Endothelial cell of umbilical vein (primary cell): ENCODE results near the gene FUT7. TPM values are rescaled to one million over a fixed set of nuclear protein-coding genes. Genes with fewer than 3 reads are reported as not detected.

Source experiments
- BruUV-seq: library from RNA; stranded (reverse); fragments of 400-500 nt; replicated peaks from 2 replicates; lab custom pipeline; 2021; lab: Mats Ljungman, UMichigan
- CTCF ChIA-PET: fragments of 300-600, 350-600 bp; sonication (Branson Sonifier 250); formaldehyde crosslinking; loops from one replicate; lab custom pipeline; 2021; ENCODE audit warnings: antibody characterized with exemption, inconsistent platforms; lab: Charles Lee
- POLR2A ChIA-PET: fragments of 300-600, 350-600 bp; sonication (Branson Sonifier 250); formaldehyde crosslinking; loops from one replicate; lab custom pipeline; 2021; ENCODE audit warnings: antibody characterized with exemption, inconsistent platforms; lab: Charles Lee
- DNase-seq: peaks from one replicate; pipeline ENCODE4 v3.0.0-alpha.2; 2011; ENCODE audit warnings: low read depth, low spot score
- FAIRE-seq: peaks from 2 replicates; lab custom pipeline; 2011; peaks lifted over from hg19 to GRCh38; lab: Jason Lieb, UNC
- H2AFZ ChIP-seq: 2 replicates; pipeline ENCODE4 v1.6.0; 2012; ENCODE audit warnings: low read depth, low read length, control low read depth, inconsistent platforms
- H3K27ac ChIP-seq: 2 replicates; pipeline ENCODE4 v1.5.1; 2011; ENCODE audit warnings: low read depth, mild to moderate bottlenecking, control low read depth, low read length, moderate library complexity; ENCODE audit not compliant: insufficient read depth
- H3K27me3 ChIP-seq, 2 experiments: 2 replicates each; pipeline versions ENCODE4 v1.6.0 to v1.6.1; 2011; ENCODE audit warnings: low read length in 2 of 2, mixed read lengths in 1 of 2; ENCODE audit not compliant: control insufficient read depth in 2 of 2, insufficient read depth in 2 of 2
- H3K36me3 ChIP-seq, 2 experiments: 2 replicates in 1 of 2; 3 replicates in 1 of 2; pipeline ENCODE4 v1.5.1; 2011; ENCODE audit warnings: low read length in 2 of 2, mild to moderate bottlenecking in 1 of 2, moderate library complexity in 1 of 2; ENCODE audit not compliant: control insufficient read depth in 2 of 2, insufficient read depth in 2 of 2; ENCODE audit errors: extremely low read depth in 1 of 2
- H3K4me1 ChIP-seq: 3 replicates; pipeline ENCODE4 v1.5.1; 2011; ENCODE audit warnings: mild to moderate bottlenecking, low read length; ENCODE audit not compliant: control insufficient read depth, insufficient read depth; ENCODE audit errors: extremely low read depth
- H3K4me2 ChIP-seq: 2 replicates; pipeline ENCODE4 v1.6.1; 2011; ENCODE audit warnings: low read length, control low read depth, mixed read lengths; ENCODE audit not compliant: insufficient read depth
- H3K4me3 ChIP-seq, 3 experiments: fragments of 200-600 bp in 1 of 3; sonication (generic), shearing (Covaris generic) in 1 of 3; replicated peaks in 1 of 3; 2 replicates each; pipeline ENCODE4 v1.5.1; 2011 to 2016; ENCODE audit warnings: control low read depth in 3 of 3, low read length in 3 of 3, mild to moderate bottlenecking in 2 of 3, inconsistent platforms in 1 of 3, low read depth in 1 of 3, moderate library complexity in 1 of 3; ENCODE audit not compliant: insufficient read depth in 1 of 3
- H3K79me2 ChIP-seq: 2 replicates; pipeline ENCODE4 v1.6.0; 2012; ENCODE audit warnings: low read length, inconsistent platforms; ENCODE audit not compliant: control insufficient read depth, insufficient read depth
- H3K9ac ChIP-seq: replicated peaks from 2 replicates; pipeline ENCODE3; 2011; ENCODE audit warnings: low read length, control low read depth; ENCODE audit not compliant: insufficient read depth; ENCODE audit errors: extremely low read depth
- H3K9me1 ChIP-seq: replicated peaks from 3 replicates; pipeline ENCODE4 v1.6.0; 2011; ENCODE audit warnings: mild to moderate bottlenecking, low read length; ENCODE audit not compliant: control insufficient read depth, insufficient read depth; ENCODE audit errors: extremely low read depth
- H3K9me3 ChIP-seq: replicated peaks from 2 replicates; pipeline ENCODE4 v1.5.1; 2012; ENCODE audit warnings: low read length, inconsistent platforms; ENCODE audit not compliant: control insufficient read depth, insufficient read depth
- H4K20me1 ChIP-seq: replicated peaks from 2 replicates; pipeline ENCODE3; 2011; ENCODE audit warnings: mild to moderate bottlenecking, low read length; ENCODE audit not compliant: control insufficient read depth, insufficient read depth; ENCODE audit errors: extremely low read depth
- EZH2 ChIP-seq: IDR thresholded peaks from 2 replicates; pipeline ENCODE4 v1.6.1; 2012; ENCODE audit warnings: borderline replicate concordance, low read depth, mild to moderate bottlenecking, moderate library complexity, low read length, inconsistent platforms; ENCODE audit not compliant: severe bottlenecking
- FOS ChIP-seq: IDR thresholded peaks from 2 replicates; pipeline ENCODE4 v1.6.1; 2011; ENCODE audit warnings: mild to moderate bottlenecking, low read length, moderate library complexity, borderline replicate concordance; ENCODE audit not compliant: insufficient read depth
- GATA2 ChIP-seq: IDR thresholded peaks from 2 replicates; pipeline ENCODE4 v1.7.0; 2011; ENCODE audit warnings: low read depth, mild to moderate bottlenecking, moderate library complexity, mixed read lengths, low read length; ENCODE audit not compliant: insufficient read length, insufficient read depth
- JUN ChIP-seq: IDR thresholded peaks from 2 replicates; pipeline ENCODE4 v1.6.1; 2011; ENCODE audit warnings: borderline replicate concordance, low read depth; ENCODE audit not compliant: insufficient read length, insufficient read depth
- MYC ChIP-seq: IDR thresholded peaks from one replicate; pipeline ENCODE4 v1.6.1; 2011; ENCODE audit warnings: mild to moderate bottlenecking, low read depth, low read length
- POLR2A ChIP-seq: IDR thresholded peaks from 2 replicates; pipeline ENCODE4 v1.6.1; 2012; ENCODE audit warnings: low read depth, mild to moderate bottlenecking, control low read depth, low read length
- POLR2AphosphoS5 ChIP-seq: IDR thresholded peaks from 2 replicates; pipeline ENCODE4 v1.6.1; 2012; ENCODE audit warnings: low read depth, mild to moderate bottlenecking, control low read depth, low read length, moderate library complexity; ENCODE audit not compliant: insufficient read depth
- dilution Hi-C: fragments of 300-500 bp; cut with MboI; formaldehyde crosslinking; loops from one replicate; pipeline ENCODE4 v1.15.0; 2019; ENCODE audit warnings: low sequenced_read_pairs; ENCODE audit not compliant: extremely low pct_ligation_motif_present
- intact Hi-C: fragments of 100-400 bp; cut with micrococcal nuclease; formaldehyde crosslinking; loops from one replicate; pipeline ENCODE4 v1.10.0; 2022
- polyA plus RNA-seq, 4 experiments: library from polyadenylated mRNA; depleted of rRNA in 3 of 4; stranded (reverse) in 3 of 4; unstranded in 1 of 4; fragments of >200 nt; gene quantifications; 2 replicates each; pipeline versions ENCODE4 v1.2.1 to v1.2.3, GENCODE V29; 2011 to 2012; ENCODE audit warnings: missing spikeins in 1 of 4
- total RNA-seq: library from RNA; stranded (reverse); gene quantifications from 2 replicates; pipeline ENCODE4 v1.2.3, GENCODE V29; 2021
- TF ChIP-seq, protein P1 (sequence below): IDR thresholded peaks from 2 replicates; pipeline ENCODE4 v1.6.1; 2011; ENCODE audit not compliant: insufficient read depth, insufficient read length
- TF ChIP-seq, protein P2 (sequence below), 2 donors: IDR thresholded peaks; 1 replicate in 1 of 2; 2 replicates in 1 of 2; pipeline ENCODE4 v1.5.1; 2011; ENCODE audit warnings: low read length in 2 of 2, mild to moderate bottlenecking in 2 of 2, moderate library complexity in 2 of 2, control low read depth in 1 of 2, inconsistent platforms in 1 of 2, low read depth in 1 of 2; ENCODE audit not compliant: insufficient read depth in 1 of 2; ENCODE audit errors: extremely low read depth in 1 of 2

The FUT7 gene
- total and polyA plus RNA-seq, 2 donors (not counting 3 experiments of a cell fraction or from before 2014, with no cell fraction given), result not detected

DNA sequence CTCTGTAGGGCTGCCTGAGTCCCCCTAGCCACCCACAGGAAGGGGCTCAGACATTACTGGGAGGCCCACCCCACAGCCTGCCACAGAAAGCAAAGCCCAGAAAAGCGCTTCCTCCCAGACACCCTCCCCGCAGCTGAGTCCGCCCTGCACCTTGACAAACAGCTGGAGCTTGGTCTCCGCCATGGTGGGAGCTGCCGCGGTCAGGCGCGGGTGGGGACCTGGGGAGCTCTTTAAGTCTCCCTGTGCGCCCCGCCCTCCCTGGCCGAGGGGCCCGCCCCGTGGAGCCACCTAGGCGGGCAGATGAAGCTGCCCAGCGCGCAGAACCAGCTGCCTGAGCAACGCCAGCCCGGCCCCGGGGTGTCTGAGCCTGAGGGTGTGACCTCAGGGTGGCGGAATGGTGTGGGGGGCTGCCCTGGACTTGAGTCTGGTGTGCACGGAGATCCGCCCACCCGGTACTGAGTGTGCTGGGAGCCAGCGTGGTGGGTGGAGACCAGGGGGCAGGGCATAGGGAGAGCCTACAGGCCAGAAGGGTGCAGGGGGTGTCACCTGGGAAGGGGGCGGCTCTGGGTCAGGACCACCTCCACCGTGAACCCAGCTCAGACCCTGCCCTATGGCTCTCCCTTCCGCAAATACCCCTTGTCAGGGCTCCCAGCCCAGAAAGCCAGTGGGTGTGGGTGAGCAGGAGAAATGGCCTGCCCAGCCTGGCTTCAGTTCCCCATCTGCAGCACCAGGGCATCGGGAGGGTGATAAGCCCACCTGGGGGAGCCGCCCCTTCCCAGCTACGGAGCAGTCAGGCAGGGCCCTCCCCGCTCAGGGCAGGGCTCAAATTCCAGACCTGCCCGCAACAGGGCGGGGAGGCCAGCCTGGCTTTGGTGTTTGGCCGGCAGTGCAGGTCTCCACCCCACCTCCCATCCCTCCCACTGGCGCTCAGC is 35.3 kb downstream of the FUT7 start, which contains the start of gene CLIC3:
Gene CLIC3, minus strand, starts transcription at position 208 of the 932 bp plus-strand sequence. Its CDS starts 25 bp downstream, at position 183.
- Histone ChIP-seq H3K4me3 (no peak within 1 kb of the TSS), H2AFZ (no peak within 1 kb of the TSS), H3K79me2 (peaks cover 9% of the 10 kb centered on the region), H3K9me3 (no peaks in the 10 kb centered on the region), H3K27me3 (no peaks in the 10 kb centered on the region), H3K9ac (no peak within 1 kb of the TSS), H3K27ac (peak within 1 kb of the TSS; percentile 33), H3K36me3 (no peaks in the 10 kb centered on the region), H3K9me1 (no peaks in the 10 kb centered on the region), H3K4me2 (peak within 1 kb of the TSS; percentile 6), H3K4me1 (peaks cover 32% of the 10 kb centered on the region), H4K20me1 (no peaks in the 10 kb centered on the region)
- no peak for DNase-seq
- CTCF ChIA-PET, result interaction anchor here (0.8 to 2.7 kb wide), 9 partner anchors 15 to 154 kb away, joined by 3 to 27 read pairs (median 8); partner anchors contain the start of genes AJM1 and NPDC1
- BruUV-seq, result no TSS peak
- TF ChIP-seq EZH2 (no peak), FOS (no peak), POLR2A (no peak), GATA2 (no peak), POLR2AphosphoS5 (no peak), MYC (no peak), JUN (no peak)
- TF ChIP-seq, protein P1, sequence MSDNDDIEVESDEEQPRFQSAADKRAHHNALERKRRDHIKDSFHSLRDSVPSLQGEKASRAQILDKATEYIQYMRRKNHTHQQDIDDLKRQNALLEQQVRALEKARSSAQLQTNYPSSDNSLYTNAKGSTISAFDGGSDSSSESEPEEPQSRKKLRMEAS, result no peak
- TF ChIP-seq, protein P2, sequence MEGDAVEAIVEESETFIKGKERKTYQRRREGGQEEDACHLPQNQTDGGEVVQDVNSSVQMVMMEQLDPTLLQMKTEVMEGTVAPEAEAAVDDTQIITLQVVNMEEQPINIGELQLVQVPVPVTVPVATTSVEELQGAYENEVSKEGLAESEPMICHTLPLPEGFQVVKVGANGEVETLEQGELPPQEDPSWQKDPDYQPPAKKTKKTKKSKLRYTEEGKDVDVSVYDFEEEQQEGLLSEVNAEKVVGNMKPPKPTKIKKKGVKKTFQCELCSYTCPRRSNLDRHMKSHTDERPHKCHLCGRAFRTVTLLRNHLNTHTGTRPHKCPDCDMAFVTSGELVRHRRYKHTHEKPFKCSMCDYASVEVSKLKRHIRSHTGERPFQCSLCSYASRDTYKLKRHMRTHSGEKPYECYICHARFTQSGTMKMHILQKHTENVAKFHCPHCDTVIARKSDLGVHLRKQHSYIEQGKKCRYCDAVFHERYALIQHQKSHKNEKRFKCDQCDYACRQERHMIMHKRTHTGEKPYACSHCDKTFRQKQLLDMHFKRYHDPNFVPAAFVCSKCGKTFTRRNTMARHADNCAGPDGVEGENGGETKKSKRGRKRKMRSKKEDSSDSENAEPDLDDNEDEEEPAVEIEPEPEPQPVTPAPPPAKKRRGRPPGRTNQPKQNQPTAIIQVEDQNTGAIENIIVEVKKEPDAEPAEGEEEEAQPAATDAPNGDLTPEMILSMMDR (IDR thresholded peaks at IDR 0.05; ENCODE audit: extremely low read depth in 1 of 2, insufficient read depth in 1 of 2, low read depth in 1 of 2, low read length in 2 of 2), result no peak
- POLR2A ChIA-PET, result no interaction called here
- dilution Hi-C loops, result no loop called here
- peak; percentile 28 for FAIRE-seq
- intact Hi-C loops, result loop anchor here (5.0 kb wide), 1 partner anchor 154 kb away; the partner anchor contains the start of gene AJM1
